KMS-11 (cell line): ENCODE results near the gene RAB13.

Source experiments
- H2AFZ ChIP-seq: fragments of 200-600 bp; sonication (generic); 2 replicates; pipeline ENCODE4 v1.6.1; 2016; ENCODE audit warnings: antibody characterized with exemption, mixed run types, low read depth
- H3K27ac ChIP-seq: fragments of 200-600 bp; sonication (generic); 2 replicates; pipeline ENCODE4 v1.6.1; 2016; ENCODE audit warnings: mild to moderate bottlenecking, mixed run types
- H3K27me3 ChIP-seq: fragments of 200-600 bp; sonication (generic); 2 replicates; pipeline ENCODE4 v1.6.1; 2017; ENCODE audit warnings: mild to moderate bottlenecking, low read depth, mixed run types, moderate library complexity; ENCODE audit not compliant: insufficient read depth
- H3K36me3 ChIP-seq: fragments of 200-600 bp; sonication (generic); 2 replicates; pipeline ENCODE4 v1.6.1; 2017; ENCODE audit warnings: mild to moderate bottlenecking, mixed run types; ENCODE audit not compliant: insufficient read depth
- H3K4me1 ChIP-seq: fragments of 200-600 bp; sonication (generic); 2 replicates; pipeline ENCODE4 v1.6.1; 2016; ENCODE audit warnings: mild to moderate bottlenecking, low read depth, mixed run types; ENCODE audit not compliant: poor library complexity, severe bottlenecking
- H3K4me2 ChIP-seq: fragments of 200-600 bp; sonication (generic); 2 replicates; pipeline ENCODE4 v1.7.0; 2016; ENCODE audit warnings: mild to moderate bottlenecking, mixed run types
- H3K4me3 ChIP-seq: fragments of 200-600 bp; sonication (generic); IDR thresholded peaks from 2 replicates; pipeline ENCODE4 v1.6.1; 2017; ENCODE audit warnings: low read depth, low read length, mixed read lengths; ENCODE audit not compliant: insufficient read depth
- H3K79me2 ChIP-seq: fragments of 200-600 bp; sonication (generic); 2 replicates; pipeline ENCODE4 v1.6.1; 2016; ENCODE audit warnings: low read depth, mixed run types; ENCODE audit not compliant: insufficient read depth
- H3K9ac ChIP-seq: fragments of 200-600 bp; sonication (generic); 2 replicates; pipeline ENCODE4 v1.6.1; 2016; ENCODE audit warnings: mild to moderate bottlenecking, mixed run types
- H4K20me1 ChIP-seq: fragments of 200-600 bp; sonication (generic); 2 replicates; pipeline ENCODE4 v1.6.1; 2016; ENCODE audit warnings: mild to moderate bottlenecking, mixed run types; ENCODE audit not compliant: insufficient read depth
- TF ChIP-seq, protein P1 (sequence below): fragments of 200-600 bp; sonication (generic); conservative IDR thresholded peaks from 2 replicates; pipeline ENCODE4 v1.6.1; 2017; ENCODE audit warnings: low read depth, mild to moderate bottlenecking, antibody characterized with exemption, low read length, moderate library complexity, mixed read lengths

The RAB13 gene

DNA sequence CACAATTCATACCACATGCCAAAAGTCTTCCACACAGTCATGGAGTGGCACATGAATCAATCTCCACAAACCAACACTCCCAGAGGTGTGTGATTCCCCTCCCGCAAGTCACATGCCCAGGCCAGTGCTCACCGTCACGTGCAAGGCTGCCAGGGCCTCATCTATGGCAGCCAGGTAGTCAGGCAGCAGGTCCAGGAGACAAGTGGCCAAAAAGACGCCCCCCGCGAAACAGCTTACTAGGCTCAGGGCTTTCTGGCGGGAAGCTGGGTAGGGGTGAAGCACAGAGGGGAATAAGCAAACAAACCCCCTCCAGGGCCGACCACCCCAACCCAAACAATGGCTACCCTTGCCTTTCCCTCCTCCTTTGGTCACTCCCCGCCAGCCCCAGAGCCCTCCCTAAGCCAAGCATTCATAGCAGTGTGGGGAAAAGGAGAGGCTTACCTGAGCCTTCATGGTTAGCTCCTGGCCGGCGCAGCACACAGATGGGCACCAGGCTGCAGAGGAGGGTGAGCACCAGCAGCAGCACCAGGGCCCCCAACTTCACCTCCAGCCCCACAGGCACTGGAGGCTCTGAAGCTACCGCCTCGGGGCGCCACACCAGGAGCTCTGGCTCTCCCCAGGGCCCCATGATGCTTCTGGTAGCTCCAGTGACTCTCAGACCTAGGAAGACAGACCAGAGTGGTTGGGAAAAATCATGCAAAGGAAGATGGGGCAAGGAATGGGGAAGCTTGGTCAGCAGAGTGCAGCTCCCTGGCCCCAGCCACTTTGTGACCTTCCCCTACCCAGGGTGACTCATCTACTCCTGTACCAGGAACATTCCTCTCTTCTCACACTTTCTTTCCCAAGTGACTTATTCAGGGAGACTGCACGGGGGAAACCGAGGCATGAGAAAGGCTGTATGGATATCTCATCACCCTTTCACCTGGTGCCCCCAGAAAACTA lies 23.8 kb downstream of the RAB13 start:
- Histone ChIP-seq H3K27me3 (no peaks in the 10 kb centered on the region), H4K20me1 (no peaks in the 10 kb centered on the region), H3K9ac (peak overlapping the region; percentile 48; the same call in 1 of the 2 replicates), H3K4me3 (peak overlapping the region; percentile 98), H3K36me3 (no peaks in the 10 kb centered on the region), H2AFZ (peak overlapping the region; percentile 72), H3K79me2 (peaks cover 41% of the 10 kb centered on the region), H3K4me1 (peaks cover 55% of the 10 kb centered on the region), H3K4me2 (peak overlapping the region; percentile 99), H3K27ac (peak overlapping the region; percentile 25; the same call in 1 of the 2 replicates)
- TF ChIP-seq, protein P1, sequence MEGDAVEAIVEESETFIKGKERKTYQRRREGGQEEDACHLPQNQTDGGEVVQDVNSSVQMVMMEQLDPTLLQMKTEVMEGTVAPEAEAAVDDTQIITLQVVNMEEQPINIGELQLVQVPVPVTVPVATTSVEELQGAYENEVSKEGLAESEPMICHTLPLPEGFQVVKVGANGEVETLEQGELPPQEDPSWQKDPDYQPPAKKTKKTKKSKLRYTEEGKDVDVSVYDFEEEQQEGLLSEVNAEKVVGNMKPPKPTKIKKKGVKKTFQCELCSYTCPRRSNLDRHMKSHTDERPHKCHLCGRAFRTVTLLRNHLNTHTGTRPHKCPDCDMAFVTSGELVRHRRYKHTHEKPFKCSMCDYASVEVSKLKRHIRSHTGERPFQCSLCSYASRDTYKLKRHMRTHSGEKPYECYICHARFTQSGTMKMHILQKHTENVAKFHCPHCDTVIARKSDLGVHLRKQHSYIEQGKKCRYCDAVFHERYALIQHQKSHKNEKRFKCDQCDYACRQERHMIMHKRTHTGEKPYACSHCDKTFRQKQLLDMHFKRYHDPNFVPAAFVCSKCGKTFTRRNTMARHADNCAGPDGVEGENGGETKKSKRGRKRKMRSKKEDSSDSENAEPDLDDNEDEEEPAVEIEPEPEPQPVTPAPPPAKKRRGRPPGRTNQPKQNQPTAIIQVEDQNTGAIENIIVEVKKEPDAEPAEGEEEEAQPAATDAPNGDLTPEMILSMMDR: no peak

GRCh38 chr1:153961421-153961820 lies 24.7 kb downstream of the RAB13 start:
- TF ChIP-seq, protein P1: no peak
- Histone ChIP-seq H3K27ac (no peak overlapping the region), H3K4me1 (peaks cover 61% of the 10 kb centered on the region), H3K27me3 (no peaks in the 10 kb centered on the region), H3K4me3 (no peak overlapping the region), H4K20me1 (0 out of 2 replicates have a peak, but pooled peaks cover 6% of the 10 kb centered on the region), H3K9ac (no peak overlapping the region), H3K36me3 (no peaks in the 10 kb centered on the region), H2AFZ (no peak overlapping the region), H3K4me2 (peak overlapping the region; percentile 99; the same call in 1 of the 2 replicates), H3K79me2 (peaks cover 45% of the 10 kb centered on the region)

DNA sequence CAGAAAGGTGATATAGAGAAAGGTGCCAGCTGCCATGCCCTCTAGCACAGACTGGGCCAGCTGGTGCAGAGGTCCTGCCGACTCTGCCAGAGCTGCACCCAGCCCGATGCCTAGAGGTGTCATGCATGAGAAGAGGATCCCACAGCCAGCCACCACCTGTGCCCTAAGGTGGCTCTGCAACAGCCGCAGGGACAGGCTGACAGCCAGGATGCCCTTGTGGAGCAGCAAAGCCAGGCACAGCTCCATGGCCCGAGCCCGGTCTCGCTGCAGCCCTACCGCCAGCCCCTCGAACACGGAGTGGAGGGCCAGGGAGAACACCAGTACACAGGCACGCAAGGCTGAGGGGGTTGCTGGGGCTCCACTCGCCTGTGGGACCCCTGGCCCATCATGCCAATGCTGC lies 25.9 kb downstream of the RAB13 start:
- Histone ChIP-seq H3K4me1 (peaks cover 55% of the 10 kb centered on the region), H4K20me1 (0 out of 2 replicates have a peak, but pooled peaks cover 7% of the 10 kb centered on the region), H3K9ac (no peak overlapping the region), H2AFZ (no peak overlapping the region), H3K36me3 (no peaks in the 10 kb centered on the region), H3K27ac (no peak overlapping the region), H3K4me3 (no peak overlapping the region), H3K79me2 (peaks cover 44% of the 10 kb centered on the region), H3K4me2 (no peak overlapping the region), H3K27me3 (no peaks in the 10 kb centered on the region)
- TF ChIP-seq, protein P1: no peak

- TF ChIP-seq, protein P1: no peak
- H3K9ac ChIP-seq: no peak overlapping the region
- peaks cover 49% of the 10 kb centered on the region for H3K4me1 ChIP-seq
- H3K27me3 ChIP-seq: no peaks in the 10 kb centered on the region
- H3K79me2 ChIP-seq: peaks cover 49% of the 10 kb centered on the region
- H3K36me3 ChIP-seq: no peaks in the 10 kb centered on the region
- H3K27ac ChIP-seq: no peak overlapping the region
- 0 out of 2 replicates have a peak, but pooled peaks cover 7% of the 10 kb centered on the region for H4K20me1 ChIP-seq
- H2AFZ ChIP-seq: no peak overlapping the region
- H3K4me2 ChIP-seq: peak overlapping the region; percentile 70; the same call in 1 of the 2 replicates
- no peak overlapping the region for H3K4me3 ChIP-seq
These were observed 26.7 kb downstream of the RAB13 start for GRCh38 chr1:153959454-153959853.
